ENCODE data around the gene SPRN.

DNA sequence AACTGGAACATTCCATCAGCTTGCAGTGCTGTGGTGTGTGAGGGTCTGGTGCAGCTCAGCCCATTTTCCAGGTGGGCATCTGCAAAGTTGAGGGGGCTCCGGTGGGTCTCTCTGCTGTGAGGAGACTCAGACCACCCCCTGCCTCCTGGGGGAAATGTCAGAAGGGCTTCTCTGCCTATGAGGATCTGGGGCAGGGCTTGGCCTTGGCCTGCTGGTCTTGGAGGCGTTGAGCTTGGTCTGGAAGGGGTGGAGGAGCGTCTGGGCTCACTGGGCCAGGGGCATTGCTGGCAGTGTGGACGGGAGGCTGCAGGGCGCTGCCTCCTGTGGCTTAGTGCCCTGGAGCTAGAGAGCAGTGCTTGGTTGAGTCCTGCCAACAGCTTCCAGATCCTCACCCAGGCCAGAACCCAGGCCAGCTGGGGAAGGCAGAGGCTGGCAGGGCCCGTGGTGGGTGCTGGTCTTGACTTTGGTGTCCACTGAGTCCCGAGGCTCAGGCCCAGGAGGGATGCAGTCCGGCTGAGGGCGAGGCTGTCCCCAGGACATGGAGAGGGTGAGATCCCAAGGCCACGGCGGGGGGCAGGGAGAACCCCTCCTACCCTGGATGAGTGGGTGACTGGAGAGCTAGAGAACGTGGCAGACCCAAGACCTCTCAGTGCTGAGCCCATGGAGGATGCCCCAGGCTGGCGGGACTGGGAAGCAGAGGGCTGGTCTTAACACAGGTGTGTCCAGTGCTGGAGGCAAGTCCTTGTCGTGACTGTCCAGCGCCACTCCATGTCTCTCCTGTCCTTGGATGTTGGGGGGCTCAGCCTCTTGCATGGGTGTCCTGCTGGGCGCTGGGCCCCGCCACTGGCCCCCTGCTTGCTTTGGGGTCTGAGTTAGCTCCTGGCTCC lies 2.8 kb downstream of the SPRN start:
- TF ChIP-seq, protein P1, sequence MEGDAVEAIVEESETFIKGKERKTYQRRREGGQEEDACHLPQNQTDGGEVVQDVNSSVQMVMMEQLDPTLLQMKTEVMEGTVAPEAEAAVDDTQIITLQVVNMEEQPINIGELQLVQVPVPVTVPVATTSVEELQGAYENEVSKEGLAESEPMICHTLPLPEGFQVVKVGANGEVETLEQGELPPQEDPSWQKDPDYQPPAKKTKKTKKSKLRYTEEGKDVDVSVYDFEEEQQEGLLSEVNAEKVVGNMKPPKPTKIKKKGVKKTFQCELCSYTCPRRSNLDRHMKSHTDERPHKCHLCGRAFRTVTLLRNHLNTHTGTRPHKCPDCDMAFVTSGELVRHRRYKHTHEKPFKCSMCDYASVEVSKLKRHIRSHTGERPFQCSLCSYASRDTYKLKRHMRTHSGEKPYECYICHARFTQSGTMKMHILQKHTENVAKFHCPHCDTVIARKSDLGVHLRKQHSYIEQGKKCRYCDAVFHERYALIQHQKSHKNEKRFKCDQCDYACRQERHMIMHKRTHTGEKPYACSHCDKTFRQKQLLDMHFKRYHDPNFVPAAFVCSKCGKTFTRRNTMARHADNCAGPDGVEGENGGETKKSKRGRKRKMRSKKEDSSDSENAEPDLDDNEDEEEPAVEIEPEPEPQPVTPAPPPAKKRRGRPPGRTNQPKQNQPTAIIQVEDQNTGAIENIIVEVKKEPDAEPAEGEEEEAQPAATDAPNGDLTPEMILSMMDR (IDR thresholded peaks at IDR 0.05; ENCODE audit: low read length), result no peak
- no peak for TF ChIP-seq EZH2 (optimal IDR thresholded peaks at IDR 0.05; ENCODE audit: low read depth, low read length)
- no peak for TF ChIP-seq EZH2phosphoT487 (IDR thresholded peaks at IDR 0.05; ENCODE audit: low read length)
